IMR-90 (cell line): ENCODE measurements around the gene CYP46A1. TPM values are rescaled to one million over a fixed set of nuclear protein-coding genes. Genes with fewer than 3 reads are reported as not detected.
A peak's percentile ranks its signal among the peaks of the same experiment; 100 is the strongest.

Experiments
- ATAC-seq: fragments of 200-7000 bp; cut with Tn5 transposase; 2 replicates; pipeline ENCODE4 v1.9.1; 2020; ENCODE audit warnings: low read depth, mild to moderate bottlenecking, moderate library complexity
- BruUV-seq: library from RNA; stranded (reverse); fragments of 400-500 nt; replicated peaks from 2 replicates; lab custom pipeline; 2021; lab: Mats Ljungman, UMichigan
- CTCF ChIA-PET: fragments of 300-600 bp; formaldehyde crosslinking; extraction: SDS; loops from one replicate; lab custom pipeline; 2021; ENCODE audit warnings: antibody characterized with exemption; lab: Yijun Ruan, JAX
- POLR2A ChIA-PET: fragments of 300-600 bp; sonication (Branson Sonifier 250); formaldehyde crosslinking; loops from one replicate; lab custom pipeline; 2022; ENCODE audit warnings: antibody characterized with exemption; ENCODE audit not compliant: unreplicated experiment; lab: Charles Lee
- DNase-seq: peaks from one replicate; pipeline ENCODE4 v3.0.0; 2013
- H2AFZ ChIP-seq: replicated peaks from 2 replicates; pipeline ENCODE3; 2013; ENCODE audit warnings: low read length, mild to moderate bottlenecking; ENCODE audit not compliant: poor library complexity
- H2AK5ac ChIP-seq: 2 replicates; pipeline ENCODE4 v1.6.1; 2013; ENCODE audit warnings: low read depth, low read length, inconsistent platforms
- H2AK9ac ChIP-seq: replicated peaks from 2 replicates; pipeline ENCODE3; 2013; ENCODE audit warnings: mild to moderate bottlenecking, low read depth, low read length, moderate library complexity; ENCODE audit not compliant: poor library complexity
- H2BK120ac ChIP-seq: 2 replicates; pipeline ENCODE4 v1.6.1; 2013; ENCODE audit warnings: low read depth, low read length, inconsistent platforms
- H2BK15ac ChIP-seq: 3 replicates; pipeline ENCODE4 v1.6.1; 2013; ENCODE audit warnings: low read depth, low read length, inconsistent platforms
- H2BK20ac ChIP-seq: 2 replicates; pipeline ENCODE4 v1.6.1; 2013; ENCODE audit warnings: low read depth, mild to moderate bottlenecking, inconsistent platforms, low read length, moderate library complexity
- H2BK5ac ChIP-seq: 2 replicates; pipeline ENCODE4 v1.6.1; 2013; ENCODE audit warnings: mild to moderate bottlenecking, low read depth, low read length, inconsistent platforms; ENCODE audit not compliant: poor library complexity, severe bottlenecking
- H3K14ac ChIP-seq: replicated peaks from 2 replicates; pipeline ENCODE4 v1.6.1; 2013; ENCODE audit warnings: low read depth, low read length, inconsistent platforms
- H3K18ac ChIP-seq: 2 replicates; pipeline ENCODE4 v1.6.1; 2013; ENCODE audit warnings: low read depth, low read length, control low read depth
- H3K23ac ChIP-seq: 2 replicates; pipeline ENCODE4 v1.6.1; 2013; ENCODE audit warnings: low read depth, low read length, inconsistent platforms
- H3K27ac ChIP-seq: 2 replicates; pipeline ENCODE4 v1.5.1; 2013; ENCODE audit warnings: mild to moderate bottlenecking, control low read depth, low read length; ENCODE audit not compliant: insufficient read depth
- H3K27me3 ChIP-seq: 2 replicates; pipeline ENCODE4 v1.6.1; 2013; ENCODE audit warnings: low read length; ENCODE audit not compliant: control insufficient read depth, insufficient read depth
- H3K36me3 ChIP-seq: 2 replicates; pipeline ENCODE4 v1.6.1; 2013; ENCODE audit warnings: low read length, mixed read lengths; ENCODE audit not compliant: control insufficient read depth, insufficient read depth
- H3K4ac ChIP-seq: 2 replicates; pipeline ENCODE4 v1.6.1; 2013; ENCODE audit warnings: low read depth, low read length, inconsistent platforms
- H3K4me1 ChIP-seq: 2 replicates; pipeline ENCODE4 v1.6.1; 2013; ENCODE audit warnings: low read length, mixed read lengths; ENCODE audit not compliant: control insufficient read depth, insufficient read depth
- H3K4me2 ChIP-seq: 2 replicates; pipeline ENCODE4 v1.6.1; 2013; ENCODE audit warnings: low read depth, mild to moderate bottlenecking, control low read depth, low read length, moderate library complexity
- H3K4me3 ChIP-seq: 2 replicates; pipeline ENCODE4 v1.5.1; 2013; ENCODE audit warnings: low read depth, mild to moderate bottlenecking, control low read depth, low read length, moderate library complexity; ENCODE audit not compliant: insufficient read depth
- H3K56ac ChIP-seq: 2 replicates; pipeline ENCODE4 v1.6.1; 2013; ENCODE audit warnings: low read length, inconsistent platforms; ENCODE audit not compliant: insufficient read depth; ENCODE audit errors: extremely low read depth
- H3K79me1 ChIP-seq, 2 experiments: 2 replicates each; pipeline ENCODE4 v1.6.1; 2013; ENCODE audit warnings: low read length in 2 of 2, inconsistent platforms in 1 of 2, low read depth in 1 of 2
- H3K9ac ChIP-seq: 2 replicates; pipeline ENCODE4 v1.6.1; 2013; ENCODE audit warnings: low read depth, low read length, control low read depth
- H3K9me1 ChIP-seq: 2 replicates; pipeline ENCODE4 v1.6.1; 2013; ENCODE audit warnings: low read length, inconsistent platforms; ENCODE audit not compliant: insufficient read depth
- H3K9me3 ChIP-seq: 2 replicates; pipeline ENCODE4 v1.6.1; 2013; ENCODE audit warnings: low read length; ENCODE audit not compliant: control insufficient read depth, insufficient read depth
- H4K20me1 ChIP-seq: 2 replicates; pipeline ENCODE4 v1.6.1; 2013; ENCODE audit warnings: low read length, inconsistent platforms; ENCODE audit not compliant: insufficient read depth
- H4K5ac ChIP-seq: 2 replicates; pipeline ENCODE4 v1.6.1; 2013; ENCODE audit warnings: mild to moderate bottlenecking, low read depth, low read length, control low read depth
- H4K8ac ChIP-seq, 2 experiments: 2 replicates each; pipeline ENCODE4 v1.6.1; 2013; ENCODE audit warnings: low read depth in 2 of 2, low read length in 2 of 2, control low read depth in 1 of 2, inconsistent platforms in 1 of 2
- H4K91ac ChIP-seq: 2 replicates; pipeline ENCODE4 v1.6.1; 2013; ENCODE audit warnings: low read depth, low read length, inconsistent platforms; ENCODE audit not compliant: insufficient read depth
- BHLHE40 ChIP-seq: fragments of 150-350 bp; IDR thresholded peaks from 2 replicates; pipeline ENCODE4 v1.6.1; 2016; ENCODE audit warnings: mild to moderate bottlenecking, low read depth, low read length
- CEBPB ChIP-seq: IDR thresholded peaks from 2 replicates; pipeline ENCODE4 v1.6.1; 2012; ENCODE audit warnings: low read depth, low read length, improper control_type of control experiment
- CHD1 ChIP-seq: IDR thresholded peaks from 2 replicates; pipeline ENCODE4 v1.6.1; 2012; ENCODE audit warnings: low read depth, low read length, improper control_type of control experiment
- CTCF ChIP-seq: conservative IDR thresholded peaks from 2 replicates; pipeline ENCODE4 v1.5.1; 2012; ENCODE audit warnings: mild to moderate bottlenecking, low read depth, low read length, improper control_type of control experiment
- ELK1 ChIP-seq: fragments of 150-350 bp; IDR thresholded peaks from 2 replicates; pipeline ENCODE4 v1.6.1; 2016; ENCODE audit warnings: low read depth, mild to moderate bottlenecking, low read length, moderate library complexity, borderline replicate concordance
- FOS ChIP-seq: fragments of 150-350 bp; IDR thresholded peaks from 2 replicates; pipeline ENCODE4 v1.6.1; 2016; ENCODE audit warnings: low read depth, low read length
- MAFK ChIP-seq: IDR thresholded peaks from 2 replicates; pipeline ENCODE4 v1.6.1; 2012; ENCODE audit warnings: low read depth, low read length, improper control_type of control experiment
- MAZ ChIP-seq: IDR thresholded peaks from 2 replicates; pipeline ENCODE4 v1.6.1; 2012; ENCODE audit warnings: low read depth, mild to moderate bottlenecking, low read length, improper control_type of control experiment, moderate library complexity, borderline replicate concordance
- MXI1 ChIP-seq: IDR thresholded peaks from 2 replicates; pipeline ENCODE4 v1.6.1; 2012; ENCODE audit warnings: low read depth, mild to moderate bottlenecking, low read length, moderate library complexity, borderline replicate concordance
- NFE2L2 ChIP-seq: fragments of 150-350 bp; IDR thresholded peaks from 2 replicates; pipeline ENCODE4 v1.6.1; 2016; ENCODE audit warnings: low read depth, mild to moderate bottlenecking, low read length
- POLR2A ChIP-seq: IDR thresholded peaks from 2 replicates; pipeline ENCODE4 v1.6.1; 2012; ENCODE audit warnings: mild to moderate bottlenecking, low read depth, low read length
- RAD21 ChIP-seq: IDR thresholded peaks from 2 replicates; pipeline ENCODE4 v1.6.1; 2012; ENCODE audit warnings: low read length, improper control_type of control experiment
- RCOR1 ChIP-seq: IDR thresholded peaks from 2 replicates; pipeline ENCODE4 v1.6.1; 2012; ENCODE audit warnings: mild to moderate bottlenecking, low read length, improper control_type of control experiment; ENCODE audit not compliant: insufficient replicate concordance
- RFX5 ChIP-seq: IDR thresholded peaks from 2 replicates; pipeline ENCODE4 v1.8.0; 2012; ENCODE audit warnings: low read depth, mild to moderate bottlenecking, low read length, moderate library complexity
- SMC3 ChIP-seq: fragments of 150-350 bp; IDR thresholded peaks from 2 replicates; pipeline ENCODE4 v1.6.1; 2016; ENCODE audit warnings: low read depth, mild to moderate bottlenecking, antibody characterized with exemption, low read length, moderate library complexity
- USF2 ChIP-seq: fragments of 150-350 bp; IDR thresholded peaks from 2 replicates; pipeline ENCODE4 v1.6.1; 2017; ENCODE audit warnings: mild to moderate bottlenecking, antibody characterized with exemption, low read length, low read depth
- WGBS, 2 experiments: methylation state at CpG; one replicate each; pipeline versions ENCODE4 v1.1.5 to v1.1.7; 2013; ENCODE audit warnings: missing lambda C conversion rate in 2 of 2; ENCODE audit not compliant: insufficient read length in 1 of 2; ENCODE audit errors: extremely low coverage in 2 of 2; 5-methylcytosine and 5-hydroxymethylcytosine counted together
- dilution Hi-C: fragments of 300-500 bp; cut with HindIII; formaldehyde crosslinking; loops from one replicate; pipeline ENCODE4 v1.14.3; 2018; ENCODE audit warnings: low sequenced_read_pairs; ENCODE audit not compliant: unreplicated experiment
- in situ Hi-C: fragments of 300-500 bp; cut with MboI; formaldehyde crosslinking; loops from 3 replicates; pipeline ENCODE4 v1.14.3; 2019; ENCODE audit warnings: low sequenced_read_pairs, inconsistent platforms, mixed read lengths
- intact Hi-C: fragments of 100-400 bp; cut with micrococcal nuclease; formaldehyde crosslinking; loops from 2 replicates; pipeline ENCODE4 v1.10.0; 2022
- polyA plus RNA-seq, 3 experiments: library from polyadenylated mRNA; depleted of rRNA; stranded (reverse); fragments of >200 nt; gene quantifications; 2 replicates each; pipeline ENCODE4 v1.2.3, GENCODE V29; 2012; ENCODE audit warnings: low replicate concordance in 1 of 3
- total RNA-seq: library from RNA; depleted of rRNA; stranded (reverse); fragments of >200 nt; gene quantifications from 2 replicates; pipeline ENCODE4 v1.2.3, GENCODE V29; 2012

CYP46A1 gene
- total and polyA plus RNA-seq, 2 of the 4 experiments (the other 2 are of a cell fraction) = 0.18 to 0.31 TPM

GRCh38 chr14:99747167-99747566 is 63.1 kb downstream of the CYP46A1 start:
- Histone ChIP-seq H3K4me2 (no peak overlapping the region), H3K14ac (peak overlapping the region; percentile 24; the same call in 1 of the 2 replicates), H3K4ac (peak overlapping the region; percentile 65), H3K79me1 (peaks cover 0 to 12% of the 10 kb centered on the region in 2 experiments; a peak in 1 of 4 replicates), H3K23ac (no peak overlapping the region), H2AFZ (no peak overlapping the region), H2BK20ac (peak overlapping the region; percentile 74; the same call in 1 of the 2 replicates), H3K18ac (no peak overlapping the region; the same call in 1 of the 2 replicates), H4K91ac (peak overlapping the region; percentile 72), H3K9me3 (no peaks in the 10 kb centered on the region), H4K20me1 (peaks cover 9% of the 10 kb centered on the region; the same call in 1 of the 2 replicates), H2AK5ac (peak overlapping the region; percentile 83), H3K9me1 (peaks cover 24% of the 10 kb centered on the region), H3K4me3 (no peak overlapping the region), H4K5ac (no peak overlapping the region), H3K36me3 (no peaks in the 10 kb centered on the region), H4K8ac (peak overlapping the region in 1 of 2 experiments; percentile 25; a peak in 1 of 4 replicates), H3K27ac (no peak overlapping the region), H2BK120ac (peak overlapping the region; percentile 72), H2BK15ac (peak overlapping the region; percentile 12; the same call in 1 of the 3 replicates), H3K27me3 (no peaks in the 10 kb centered on the region), H3K4me1 (peaks cover 27% of the 10 kb centered on the region), H2AK9ac (no peak overlapping the region), H3K56ac (no peak overlapping the region), H2BK5ac (no peak overlapping the region), H3K9ac (no peak overlapping the region)
- ChIA-PET CTCF (interaction anchor here (0.6 to 1.4 kb wide), 2 partner anchors 12 to 17 kb away, joined by 3 to 4 read pairs; no protein-coding TSS in a partner anchor), POLR2A (interaction anchor here (0.6 kb wide), 2 partner anchors 14 to 215 kb away, joined by 3 to 14 read pairs; no protein-coding TSS in a partner anchor)
- dilution Hi-C loops = no loop called here
- no peak for TF ChIP-seq MAFK
- no peak for TF ChIP-seq POLR2A
- TF ChIP-seq ELK1 = no peak
- no peak for TF ChIP-seq CHD1
- no peak for TF ChIP-seq MXI1
- no peak for TF ChIP-seq NFE2L2
- TF ChIP-seq MAZ = no peak
- TF ChIP-seq RFX5 = no peak
- TF ChIP-seq CTCF = no peak
- no peak for TF ChIP-seq USF2
- TF ChIP-seq FOS = no peak
- TF ChIP-seq CEBPB = no peak
- no peak for TF ChIP-seq SMC3
- TF ChIP-seq RAD21 = no peak
- TF ChIP-seq BHLHE40 = no peak
- TF ChIP-seq RCOR1 = no peak
- no peak for ATAC-seq
- 93% methylated on average over 3 of the region's 7 CpGs; no CpG with 5 or more reads in 1 of the 2 experiments for WGBS, 2 experiments
- no peak for DNase-seq
- BruUV-seq = no TSS peak
- intact Hi-C loops = no loop called here
- in situ Hi-C loops = no loop called here
